DND-41 (cell line): ENCODE results near the gene MACROD2.

Experiments
- EZH2 ChIP-seq: IDR thresholded peaks from 3 replicates; pipeline ENCODE4 v1.6.1; 2012; ENCODE audit warnings: borderline replicate concordance, low read depth, mild to moderate bottlenecking, moderate library complexity, low read length, inconsistent platforms; ENCODE audit not compliant: severe bottlenecking
- TF ChIP-seq, protein P1 (sequence below): IDR thresholded peaks from 2 replicates; pipeline ENCODE4 v1.5.1; 2012; ENCODE audit warnings: borderline replicate concordance, low read length, moderate library complexity, mild to moderate bottlenecking; ENCODE audit not compliant: poor library complexity, severe bottlenecking; ENCODE audit errors: extremely low read depth

DNA sequence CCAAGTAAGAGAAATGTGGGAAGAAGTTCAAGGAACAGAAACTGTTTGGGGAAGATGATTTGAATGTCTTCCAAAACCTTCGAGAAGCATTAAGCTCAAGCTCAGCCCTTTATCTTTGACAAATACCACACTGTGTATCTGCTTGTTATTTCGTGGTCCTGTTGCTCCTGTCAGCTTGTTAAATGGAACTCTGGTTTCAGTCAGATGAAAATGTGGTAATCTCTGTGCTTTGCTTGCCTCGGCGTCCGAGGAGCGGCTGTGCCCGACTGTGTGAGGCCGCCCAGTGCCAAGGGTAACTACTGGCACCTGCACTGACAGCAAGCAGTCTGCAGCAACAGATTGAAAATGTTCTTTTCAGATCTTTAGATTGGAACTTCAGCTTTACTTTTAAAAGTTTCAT lies 920.0 kb downstream of the MACROD2 start:
- TF ChIP-seq, protein P1, sequence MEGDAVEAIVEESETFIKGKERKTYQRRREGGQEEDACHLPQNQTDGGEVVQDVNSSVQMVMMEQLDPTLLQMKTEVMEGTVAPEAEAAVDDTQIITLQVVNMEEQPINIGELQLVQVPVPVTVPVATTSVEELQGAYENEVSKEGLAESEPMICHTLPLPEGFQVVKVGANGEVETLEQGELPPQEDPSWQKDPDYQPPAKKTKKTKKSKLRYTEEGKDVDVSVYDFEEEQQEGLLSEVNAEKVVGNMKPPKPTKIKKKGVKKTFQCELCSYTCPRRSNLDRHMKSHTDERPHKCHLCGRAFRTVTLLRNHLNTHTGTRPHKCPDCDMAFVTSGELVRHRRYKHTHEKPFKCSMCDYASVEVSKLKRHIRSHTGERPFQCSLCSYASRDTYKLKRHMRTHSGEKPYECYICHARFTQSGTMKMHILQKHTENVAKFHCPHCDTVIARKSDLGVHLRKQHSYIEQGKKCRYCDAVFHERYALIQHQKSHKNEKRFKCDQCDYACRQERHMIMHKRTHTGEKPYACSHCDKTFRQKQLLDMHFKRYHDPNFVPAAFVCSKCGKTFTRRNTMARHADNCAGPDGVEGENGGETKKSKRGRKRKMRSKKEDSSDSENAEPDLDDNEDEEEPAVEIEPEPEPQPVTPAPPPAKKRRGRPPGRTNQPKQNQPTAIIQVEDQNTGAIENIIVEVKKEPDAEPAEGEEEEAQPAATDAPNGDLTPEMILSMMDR: no peak
- TF ChIP-seq EZH2: no peak
